Measurements from ENCODE around the gene PARVG.

DNA sequence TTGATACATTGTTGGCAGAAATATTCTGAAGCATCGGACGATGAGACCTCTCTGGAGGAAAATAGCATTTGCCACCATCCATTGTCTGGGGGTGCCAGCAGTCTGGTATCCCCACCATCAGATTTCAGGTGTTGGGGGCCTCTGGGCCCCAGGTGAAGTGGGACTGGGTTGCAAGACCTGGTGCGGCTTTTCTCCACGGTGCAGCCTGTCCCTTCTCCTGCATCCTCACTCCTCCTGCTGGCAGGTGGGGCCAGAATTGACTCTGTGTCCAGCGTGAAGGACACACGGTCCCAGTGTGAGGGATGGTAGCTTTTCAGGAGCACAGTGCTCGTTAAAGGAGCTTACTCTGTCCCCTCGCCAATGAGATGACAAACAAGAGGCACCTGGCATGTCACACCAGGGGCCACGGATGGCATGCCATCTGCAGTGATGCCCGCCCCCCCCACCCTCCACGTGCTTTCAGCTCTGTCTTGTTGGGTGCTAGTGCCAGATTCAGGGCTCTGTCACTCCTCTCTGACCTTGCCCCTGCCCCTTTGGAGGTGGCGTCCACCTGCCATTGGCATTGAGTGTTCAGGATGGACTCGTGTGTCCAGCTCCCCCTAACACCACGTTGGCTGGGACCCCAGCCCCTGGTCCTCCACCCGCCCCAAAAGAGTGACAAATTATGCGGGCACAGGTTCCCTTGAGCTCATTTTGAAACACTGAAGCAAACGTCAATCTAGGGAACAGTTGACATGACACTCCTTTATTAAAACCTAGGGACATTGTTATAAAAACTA, 62.4 kb downstream of the PARVG start:
- TF ChIP-seq CTCF (IDR thresholded peaks at IDR 0.05; ENCODE audit: insufficient read depth, low read depth, low read length): no peak
- TF ChIP-seq EZH2 (IDR thresholded peaks at IDR 0.05; ENCODE audit: insufficient read depth, low read length): no peak
